B cell (primary cell): Measurements from ENCODE around the gene PAQR7. TPM values are rescaled to one million over a fixed set of nuclear protein-coding genes. Genes with fewer than 3 reads are reported as not detected.

Experiments
- ATAC-seq: fragments of 200-7000 bp; cut with Tn5 transposase; one replicate; pipeline ENCODE4 v1.10.0; 2021; ENCODE audit warnings: low read depth, mild to moderate bottlenecking, moderate number of reproducible peaks, moderate library complexity
- CTCF ChIA-PET: fragments of 350-600 bp; sonication (Branson Sonifier 250); formaldehyde crosslinking; loops from one replicate; lab custom pipeline; 2021; ENCODE audit warnings: antibody characterized with exemption, inconsistent platforms; lab: Charles Lee
- POLR2A ChIA-PET: fragments of 350-600 bp; sonication (Branson Sonifier 250); formaldehyde crosslinking; loops from one replicate; lab custom pipeline; 2021; ENCODE audit warnings: antibody characterized with exemption; lab: Charles Lee
- DNase-seq: peaks from one replicate; pipeline ENCODE4 v3.0.0; 2013
- H2AFZ ChIP-seq: 2 replicates; pipeline ENCODE4 v1.6.1; 2012; ENCODE audit warnings: mild to moderate bottlenecking, low read depth, low read length; ENCODE audit not compliant: insufficient read depth, poor library complexity, severe bottlenecking
- H3K27ac ChIP-seq, 2 donors: 1 replicate in 1 of 2; 2 replicates in 1 of 2; pipeline ENCODE4 v1.5.1; 2012 to 2013; ENCODE audit warnings: low read length in 2 of 2, mild to moderate bottlenecking in 2 of 2, moderate library complexity in 1 of 2
- H3K27me3 ChIP-seq, 4 experiments: fragments of 200-600 bp in 1 of 4; sonication (generic) in 1 of 4; replicated peaks in 1 of 4; 1 replicate in 2 of 4; 2 replicates in 2 of 4; pipeline versions ENCODE4 v1.6.1 to v1.7.0; 2013 to 2016; ENCODE audit warnings: low read length in 3 of 4, mild to moderate bottlenecking in 2 of 4, mixed read lengths in 1 of 4, moderate library complexity in 1 of 4; ENCODE audit not compliant: insufficient read depth in 4 of 4, control insufficient read depth in 3 of 4; ENCODE audit errors: control extremely low read depth in 1 of 4
- H3K36me3 ChIP-seq, 2 experiments: replicated peaks in 1 of 2; 1 replicate in 1 of 2; 2 replicates in 1 of 2; pipeline versions ENCODE4 v1.6.1 to v1.7.1; 2013; ENCODE audit warnings: low read length in 1 of 2; ENCODE audit not compliant: insufficient read depth in 2 of 2, control insufficient read depth in 1 of 2; ENCODE audit errors: control extremely low read depth in 1 of 2, extremely low read depth in 1 of 2
- H3K4me1 ChIP-seq, 2 donors: fragments of 200-600 bp in 1 of 2; sonication (generic) in 1 of 2; 1 replicate in 1 of 2; 2 replicates in 1 of 2; pipeline versions ENCODE4 v1.5.1 to v1.6.1; 2013 to 2017; ENCODE audit warnings: low read length in 2 of 2; ENCODE audit not compliant: control insufficient read depth in 2 of 2, insufficient read depth in 2 of 2
- H3K4me2 ChIP-seq: replicated peaks from 2 replicates; pipeline ENCODE3; 2012; ENCODE audit warnings: mild to moderate bottlenecking, low read depth, low read length; ENCODE audit not compliant: poor library complexity, severe bottlenecking
- H3K4me3 ChIP-seq, 5 experiments: fragments of 200-600 bp in 1 of 5; sonication (generic) in 1 of 5; 1 replicate in 3 of 5; 2 replicates in 2 of 5; pipeline versions ENCODE4 v1.5.1 to v1.7.0; 2011 to 2016; ENCODE audit warnings: low read length in 4 of 5, mild to moderate bottlenecking in 4 of 5, low read depth in 2 of 5, control low read depth in 1 of 5, moderate library complexity in 1 of 5; ENCODE audit not compliant: insufficient read depth in 1 of 5; ENCODE audit errors: control extremely low read depth in 1 of 5, extremely low read depth in 1 of 5
- H3K79me2 ChIP-seq: fragments of 200-600 bp; sonication (generic); one replicate; pipeline ENCODE4 v1.6.0; 2016; ENCODE audit warnings: low read length; ENCODE audit not compliant: control insufficient read depth, insufficient read depth
- H3K9ac ChIP-seq: fragments of 200-600 bp; sonication (generic); 2 replicates; pipeline ENCODE4 v1.6.1; 2017; ENCODE audit warnings: mild to moderate bottlenecking, low read length, moderate library complexity
- H3K9me3 ChIP-seq, 3 donors: one replicate each; pipeline versions ENCODE4 v1.6.1 to v1.7.1; 2013; ENCODE audit warnings: low read length in 2 of 3; ENCODE audit not compliant: control insufficient read depth in 2 of 3, insufficient read depth in 1 of 3; ENCODE audit errors: control extremely low read depth in 1 of 3
- H4K20me1 ChIP-seq: 2 replicates; pipeline ENCODE4 v1.6.0; 2012; ENCODE audit warnings: mild to moderate bottlenecking, low read length; ENCODE audit not compliant: insufficient read depth, control insufficient read depth, poor library complexity, severe bottlenecking
- H3K27ac Mint-ChIP-seq: one replicate; pipeline ENCODE4 v1.8.0; 2021; ENCODE audit warnings: mixed read lengths
- H3K27me3 Mint-ChIP-seq: one replicate; pipeline ENCODE4 v1.8.0; 2021; ENCODE audit warnings: mixed read lengths
- H3K4me1 Mint-ChIP-seq: one replicate; pipeline ENCODE4 v1.8.0; 2021; ENCODE audit warnings: mixed read lengths
- H3K4me3 Mint-ChIP-seq: one replicate; pipeline ENCODE4 v1.8.0; 2021; ENCODE audit warnings: mixed read lengths
- H3K9me3 Mint-ChIP-seq: one replicate; pipeline ENCODE4 v1.8.0; 2022; ENCODE audit warnings: mixed read lengths; ENCODE audit not compliant: insufficient read depth
- CTCF ChIP-seq: fragments of 200-600 bp; IDR thresholded peaks from one replicate; pipeline ENCODE4 v1.8.0; 2022; ENCODE audit warnings: antibody characterized with exemption, mild to moderate bottlenecking
- EZH2 ChIP-seq: IDR thresholded peaks from 2 replicates; pipeline ENCODE4 v1.6.1; 2012; ENCODE audit warnings: borderline replicate concordance, low read depth, mild to moderate bottlenecking, moderate library complexity, low read length; ENCODE audit not compliant: insufficient read depth, poor library complexity, severe bottlenecking
- WGBS: methylation state at CpG from one replicate; pipeline ENCODE4 v1.1.5; 2013; ENCODE audit warnings: missing lambda C conversion rate; ENCODE audit not compliant: insufficient coverage; 5-methylcytosine and 5-hydroxymethylcytosine counted together
- intact Hi-C: fragments of 100-400 bp; cut with micrococcal nuclease; formaldehyde crosslinking; loops from one replicate; pipeline ENCODE4 v1.10.0; 2022
- polyA plus RNA-seq: library from polyadenylated mRNA; depleted of rRNA; stranded (reverse); fragments of >200 nt; gene quantifications from 2 replicates; pipeline ENCODE4 v1.2.3, GENCODE V29; 2012
- total RNA-seq, 2 donors: library from RNA; stranded (reverse); fragments of 120-200 nt in 1 of 2; gene quantifications; 1 replicate in 1 of 2; 2 replicates in 1 of 2; pipeline versions ENCODE4 v1.2.3 to v1.2.4, GENCODE V29; 2013 to 2022

PAQR7 gene
- total and polyA plus RNA-seq, 2 donors (not counting 1 experiment from before 2014, with no cell fraction given): 4.2 to 5.5 TPM

- H3K27ac ChIP-seq: peak overlapping the region; percentile 76 to 84
- peaks cover 40% of the 10 kb centered on the region for H3K79me2 ChIP-seq
- Mint-ChIP-seq H3K27ac (peak overlapping the region; percentile 94), H3K9me3 (no peaks in the 10 kb centered on the region), H3K27me3 (no peaks in the 10 kb centered on the region), H3K4me3 (peak overlapping the region; percentile 95), H3K4me1 (peaks cover 29% of the 10 kb centered on the region)
- intact Hi-C loops: loop anchor here (1.0 to 2.0 kb wide), 5 partner anchors 39 to 390 kb away; partner anchors contain the start of genes AUNIP, MACO1, MAN1C1 and PAFAH2
- H2AFZ ChIP-seq: peak overlapping the region; percentile 89
- TF ChIP-seq EZH2: no peak
- TF ChIP-seq CTCF: no peak
- no peaks in the 10 kb centered on the region for H3K9me3 ChIP-seq
- peak; percentile 85 for DNase-seq
- peaks cover 22% of the 10 kb centered on the region for H4K20me1 ChIP-seq
- H3K4me3 ChIP-seq: peak overlapping the region; percentile 41 to 99 (median 84)
- peaks cover 18 to 24% of the 10 kb centered on the region in 2 donors for H3K4me1 ChIP-seq
- CTCF ChIA-PET: interaction anchor here (0.8 to 2.9 kb wide), 5 partner anchors 10 to 75 kb away, joined by 4 to 18 read pairs (median 5); no protein-coding TSS in a partner anchor
- peaks cover 0 to 3% of the 10 kb centered on the region in 2 experiments for H3K36me3 ChIP-seq
- peak overlapping the region; percentile 94 for H3K4me2 ChIP-seq
- POLR2A ChIA-PET: interaction anchor here (0.5 to 1.7 kb wide), 8 partner anchors 10 to 1719 kb away, joined by 3 to 8 read pairs (median 4); partner anchors contain the start of genes PAQR7, RSRP1 and SYF2
- peak; percentile 48 for ATAC-seq
- under 1% methylated on average over 67 of the region's 67 CpGs for WGBS
- H3K9ac ChIP-seq: peak overlapping the region; percentile 83
- no peaks in the 10 kb centered on the region for H3K27me3 ChIP-seq
These were observed 55.0 kb downstream of the PAQR7 start for GRCh38 chr1:25820247-25821111.
